Smooth muscle cell of the brain vasculature (primary cell): Measurements from ENCODE around the gene HSPA1L.
A peak's percentile ranks its signal among the peaks of the same experiment; 100 is the strongest.
"Not testable (repeated sequence)": the region's sequence is repeated elsewhere in the genome, so short reads cannot be mapped to it uniquely, and the experiment has no call there.

Source experiments
- DNase-seq: peaks from one replicate; pipeline ENCODE4 v3.0.0-alpha.2; 2012; ENCODE audit warnings: low read depth, low spot score

Gene HSPA1L

GRCh38 chr6:31815025-31815838 lies at the start of gene HSPA1L, which contains the start of gene HSPA1A:
Gene HSPA1L (minus strand): TSS chr6:31815283. CDS start chr6:31811972, 3,311 bp downstream.
Gene HSPA1A (plus strand): TSS chr6:31815543. CDS start chr6:31815757, 214 bp downstream.
- no peak for DNase-seq

DNA sequence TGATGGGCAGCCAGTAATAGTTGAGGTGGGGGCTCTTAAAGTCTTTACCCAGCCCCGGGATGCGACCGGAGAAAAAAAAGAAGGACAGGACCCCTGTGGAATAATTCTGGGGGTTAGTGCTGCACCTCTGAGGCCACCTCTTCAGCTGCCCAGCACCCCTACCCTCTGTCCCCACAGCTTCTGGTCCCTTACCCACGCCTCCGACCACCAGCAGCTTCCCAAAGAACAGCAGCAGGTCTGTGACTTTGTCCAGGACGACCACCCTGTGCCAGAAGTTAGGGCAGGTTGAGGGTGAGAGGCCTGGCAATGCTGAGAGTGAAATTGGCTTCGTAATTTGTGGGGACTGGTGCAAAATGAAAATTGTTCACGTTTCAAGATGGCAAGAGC lies 49.7 kb upstream of the HSPA1L start:
- no peak for DNase-seq

GRCh38 chr6:31864123-31864562 lies 49.1 kb upstream of the HSPA1L start:
- DNase-seq, result not testable (repeated sequence)

DNA sequence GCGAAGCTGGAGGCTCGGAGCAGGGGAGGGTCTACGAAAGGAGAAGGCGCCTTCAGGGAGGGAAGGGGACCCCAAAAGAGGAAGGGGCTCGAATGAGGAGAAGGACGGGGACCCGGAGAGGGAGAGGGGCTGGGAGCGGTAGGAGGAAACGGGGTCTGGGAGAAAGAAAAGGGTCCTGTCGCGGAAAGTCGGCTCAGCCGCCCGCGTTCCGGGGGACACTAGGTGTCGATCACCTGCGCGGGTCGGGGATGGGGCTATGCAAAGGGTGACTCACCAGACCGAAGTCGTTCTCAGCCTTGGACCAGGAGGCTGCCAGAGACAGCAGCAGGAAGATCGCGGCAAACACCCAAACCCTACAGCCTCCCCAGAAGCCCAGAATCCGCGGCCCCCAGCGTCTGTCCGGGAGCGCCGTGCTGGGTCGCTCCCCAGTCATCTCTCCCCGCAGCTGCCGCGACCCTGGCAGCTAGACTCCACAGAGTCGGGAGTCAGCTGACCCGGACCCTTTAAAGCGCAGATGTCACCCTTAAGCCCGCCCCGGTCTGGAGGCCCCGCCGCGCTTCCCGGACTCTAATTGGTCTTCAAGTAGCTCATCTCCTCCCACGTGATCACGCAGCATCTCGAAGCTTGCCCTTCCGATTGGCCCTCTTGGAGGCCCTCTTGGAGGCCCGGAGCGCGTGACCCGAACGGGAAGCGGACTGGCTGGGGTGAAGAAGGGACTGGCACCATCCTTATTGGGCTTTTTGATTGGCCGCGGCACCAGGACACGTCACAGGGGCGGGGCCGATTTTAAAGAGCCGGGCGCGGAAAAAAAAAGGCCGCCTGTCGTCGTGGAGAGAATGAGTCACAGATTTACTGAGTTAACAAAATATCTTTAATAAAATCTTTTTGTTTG lies 47.5 kb upstream of the HSPA1L start, which contains the start of gene NEU1:
NEU1 (minus strand) TSS at position 478 of the 892 bp plus-strand sequence; CDS start at position 433, 45 bp downstream.
- DNase-seq, result peak; percentile 100

DNA sequence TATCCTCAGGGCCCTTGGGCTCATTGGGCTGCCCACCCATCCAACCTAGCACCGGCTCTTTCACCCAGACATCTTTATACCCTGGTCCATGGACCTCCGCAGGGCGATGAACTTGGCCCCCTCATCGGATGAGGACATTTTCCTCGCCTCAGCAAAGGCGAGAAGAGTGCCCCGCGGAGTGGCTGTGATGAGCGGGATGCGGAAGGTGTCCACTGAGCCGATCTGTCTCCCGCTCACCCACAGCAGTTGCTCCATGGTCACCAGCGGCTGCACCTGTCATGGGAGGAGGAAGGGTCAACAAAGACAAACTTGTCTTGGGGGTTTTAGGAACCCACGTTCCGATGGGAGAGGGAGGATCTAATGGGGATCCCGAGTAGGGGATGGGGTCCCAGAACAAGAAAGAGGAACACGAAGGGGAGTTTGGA lies 46.8 kb upstream of the HSPA1L start:
- DNase-seq, result no peak

DNA sequence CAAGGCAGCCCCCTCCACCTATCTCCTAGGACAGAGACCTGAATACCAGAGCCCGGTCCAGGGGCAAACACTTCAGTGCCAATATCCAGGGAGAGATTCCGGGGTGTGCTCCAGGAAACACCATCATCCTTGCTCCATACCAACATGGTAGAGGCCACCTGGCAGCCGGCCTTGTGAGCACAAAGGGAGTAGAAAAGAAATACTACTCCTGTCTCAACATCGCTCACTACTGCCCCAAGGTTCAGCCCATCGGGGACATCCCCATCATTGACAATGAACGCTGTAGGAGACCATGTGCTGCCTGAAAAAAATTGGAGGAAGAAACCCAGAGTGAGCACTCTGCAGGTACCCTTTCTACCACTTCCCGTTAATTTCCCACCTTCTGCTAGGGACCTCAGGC lies 46.1 kb upstream of the HSPA1L start:
- no peak for DNase-seq

DNA sequence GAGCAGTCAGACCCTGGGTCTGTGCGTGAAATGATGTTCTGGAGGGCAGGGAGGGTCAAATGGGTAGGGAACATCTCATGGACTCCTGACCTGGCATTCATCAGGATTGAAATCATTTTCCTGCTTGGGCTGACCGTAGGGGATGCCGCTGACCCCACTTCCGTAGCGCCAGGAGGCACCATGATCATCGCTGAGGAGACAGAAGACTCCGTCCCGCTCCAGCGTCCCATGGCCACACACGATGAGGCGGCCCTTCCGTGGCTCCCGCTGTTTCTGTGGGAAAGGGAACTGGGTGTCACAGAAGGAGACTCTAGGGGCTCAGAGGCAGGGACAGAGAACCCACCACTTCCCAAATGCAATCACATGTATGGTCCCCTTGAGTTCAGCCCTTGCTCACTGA lies 45.3 kb upstream of the HSPA1L start:
- no peak for DNase-seq

GRCh38 chr6:31859923-31860322 lies 44.8 kb upstream of the HSPA1L start:
- DNase-seq, result no peak

GRCh38 chr6:31858707-31859106 lies 43.6 kb upstream of the HSPA1L start:
- no peak for DNase-seq

DNA sequence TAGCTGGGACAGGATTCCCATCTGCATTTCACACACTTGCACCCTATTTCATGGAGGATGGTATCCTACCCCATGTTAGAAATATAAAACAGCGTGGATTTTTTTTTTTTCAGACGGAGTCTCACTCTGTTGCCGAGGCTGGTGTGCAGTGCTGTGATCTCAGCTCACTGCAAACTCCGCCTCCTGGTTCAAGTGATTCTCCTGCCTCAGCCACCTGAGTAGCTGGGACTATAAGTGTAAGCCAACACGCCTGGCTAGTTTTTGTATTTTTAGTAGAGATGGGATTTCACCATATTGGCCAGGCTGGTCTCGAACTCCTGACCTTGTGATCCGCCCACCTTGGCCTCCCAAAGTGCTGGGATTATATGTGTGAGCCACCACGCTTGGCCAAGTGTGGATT lies 42.7 kb upstream of the HSPA1L start:
- DNase-seq, result not testable (repeated sequence)

- DNase-seq, result not testable (repeated sequence)
Measured at GRCh38 chr6:31851980-31852718, 37.1 kb upstream of the HSPA1L start.

GRCh38 chr6:31851485-31851832 lies 36.4 kb upstream of the HSPA1L start:
- DNase-seq, result no peak

DNA sequence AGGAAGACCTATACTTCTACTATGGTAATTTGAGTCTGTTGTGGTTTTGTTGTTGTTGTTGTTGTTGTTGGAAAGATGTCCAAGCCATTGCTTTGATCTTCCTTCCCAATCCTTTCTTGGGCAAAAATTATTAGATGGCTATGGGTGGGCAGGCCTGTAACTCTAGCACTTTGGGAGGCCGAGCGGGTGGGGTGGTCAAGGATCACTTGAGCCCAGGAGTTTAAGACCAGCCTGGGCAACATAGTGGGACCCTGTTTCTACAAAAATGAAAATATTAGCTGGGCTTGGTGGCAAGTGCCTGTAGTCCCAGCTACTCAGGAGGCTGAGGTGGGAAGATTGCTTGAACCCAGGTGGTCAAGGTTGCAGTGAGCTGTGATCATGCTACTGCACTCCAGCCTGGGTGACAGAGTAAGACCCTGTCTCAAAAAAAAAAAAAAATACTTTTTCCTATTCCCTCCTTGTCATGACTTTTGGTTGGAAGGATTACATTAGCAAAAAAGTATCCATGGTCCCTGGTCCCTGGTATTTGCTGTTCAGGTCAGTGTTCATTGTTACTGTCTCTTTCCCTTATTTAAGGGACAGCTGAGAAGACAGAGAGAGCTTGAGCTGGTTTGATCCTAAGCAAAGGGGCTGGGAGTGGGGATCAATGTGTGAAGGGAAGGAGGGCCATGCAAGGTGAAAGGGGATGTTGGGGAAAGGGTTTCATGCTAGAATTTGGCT lies 35.8 kb upstream of the HSPA1L start:
- DNase-seq, result no peak

- DNase-seq, result no peak
Measured at GRCh38 chr6:31847276-31847978, 32.3 kb upstream of the HSPA1L start.

DNA sequence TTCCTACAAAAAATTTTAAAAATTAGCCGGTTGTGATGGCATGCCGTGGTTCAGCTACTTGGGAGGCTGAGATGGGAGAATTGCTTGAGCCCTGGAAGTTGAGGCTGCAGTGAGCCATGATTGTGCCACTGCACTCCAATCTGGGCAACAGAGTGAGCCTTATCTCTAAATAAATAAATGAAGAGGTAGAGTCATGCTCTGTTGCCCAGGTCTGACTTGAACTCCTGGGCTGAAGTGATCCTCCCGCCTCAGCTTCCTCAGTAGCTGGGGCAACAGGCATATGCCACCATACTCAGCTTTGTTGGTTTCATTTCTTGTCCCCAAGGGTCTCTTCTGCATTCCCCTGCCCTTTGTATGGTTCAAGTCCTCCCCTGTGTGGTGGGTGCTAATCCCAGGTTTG lies 29.4 kb upstream of the HSPA1L start:
- DNase-seq, result no peak

- DNase-seq, result no peak
Measured at GRCh38 chr6:31842053-31842452, 27.0 kb upstream of the HSPA1L start.

DNA sequence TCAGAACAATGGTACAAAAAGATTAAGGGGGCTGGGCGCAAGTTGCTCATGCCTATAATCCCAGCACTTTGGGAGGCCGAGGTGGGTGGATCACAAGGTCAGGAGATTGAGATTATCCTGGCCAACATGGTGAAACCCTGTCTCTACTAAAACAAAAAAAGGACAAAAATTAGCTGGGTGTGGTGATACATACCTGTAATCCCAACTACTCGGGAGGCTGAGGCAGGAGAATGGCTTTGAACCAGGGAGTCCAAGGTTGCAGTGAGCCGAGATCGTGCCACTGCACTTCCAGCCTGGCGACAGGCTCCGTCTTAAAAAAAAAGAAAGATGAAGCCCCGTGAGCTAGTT lies 24.7 kb upstream of the HSPA1L start:
- DNase-seq, result not testable (repeated sequence)

GRCh38 chr6:31838968-31839367 lies 23.9 kb upstream of the HSPA1L start:
- DNase-seq, result no peak

DNA sequence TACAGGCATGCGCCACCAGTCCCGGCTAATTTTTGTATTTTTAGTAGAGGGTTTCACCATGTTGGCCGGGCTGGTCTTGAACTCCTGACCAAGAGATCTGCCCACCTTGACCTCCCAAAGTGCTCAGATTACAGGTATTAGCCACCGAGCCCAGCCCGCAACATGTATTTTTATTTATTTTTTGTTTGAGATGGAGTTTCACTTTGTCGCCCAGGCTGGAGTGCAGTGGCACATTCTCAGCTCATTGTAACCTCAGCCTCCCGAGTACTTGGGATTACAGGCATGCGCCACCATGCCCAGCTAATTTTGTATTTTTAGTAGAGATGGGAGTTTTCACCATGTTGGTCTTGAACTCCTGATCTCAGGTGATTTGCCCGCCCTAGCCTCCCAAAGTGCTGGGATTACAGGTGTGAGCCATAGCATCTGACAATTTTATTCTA lies 23.1 kb upstream of the HSPA1L start:
- DNase-seq, result not testable (repeated sequence)

DNA sequence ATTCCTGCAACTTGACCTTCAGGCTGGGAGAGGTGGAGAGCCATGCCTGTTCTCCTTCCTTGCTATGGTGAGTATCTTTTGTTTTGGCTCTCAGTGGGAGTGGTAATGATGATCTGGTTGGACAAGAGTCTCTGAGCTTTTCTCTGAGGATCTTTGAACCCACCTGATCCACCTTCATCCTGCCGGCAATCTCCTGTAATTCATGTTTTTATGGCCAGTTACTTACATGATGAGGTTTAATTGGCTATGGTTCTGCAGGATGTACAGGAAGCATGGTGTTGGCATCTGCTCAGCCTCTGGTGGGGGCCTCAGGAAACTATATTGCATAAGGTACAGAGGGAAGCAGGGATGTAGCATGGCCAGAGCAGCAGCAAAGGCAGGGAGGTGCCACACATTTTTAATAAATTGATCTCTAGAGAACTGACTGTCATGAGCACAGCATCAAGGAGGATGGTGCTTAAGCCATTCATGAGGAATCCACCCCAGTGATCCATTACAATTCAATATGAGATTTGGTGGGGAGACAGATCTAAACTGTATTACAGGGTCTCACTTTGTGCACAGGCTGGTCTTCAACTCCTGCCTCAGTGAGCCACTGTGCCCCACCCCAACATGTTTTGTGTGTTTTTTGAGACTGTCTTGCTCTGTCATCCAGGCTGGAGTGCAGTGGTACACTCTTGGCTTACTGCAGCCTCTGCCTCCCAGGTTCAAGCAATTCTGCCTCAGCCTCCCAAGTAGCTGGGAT lies 22.5 kb upstream of the HSPA1L start:
- DNase-seq, result no peak
